ENCODE measurements around the gene CTSW.

DNA sequence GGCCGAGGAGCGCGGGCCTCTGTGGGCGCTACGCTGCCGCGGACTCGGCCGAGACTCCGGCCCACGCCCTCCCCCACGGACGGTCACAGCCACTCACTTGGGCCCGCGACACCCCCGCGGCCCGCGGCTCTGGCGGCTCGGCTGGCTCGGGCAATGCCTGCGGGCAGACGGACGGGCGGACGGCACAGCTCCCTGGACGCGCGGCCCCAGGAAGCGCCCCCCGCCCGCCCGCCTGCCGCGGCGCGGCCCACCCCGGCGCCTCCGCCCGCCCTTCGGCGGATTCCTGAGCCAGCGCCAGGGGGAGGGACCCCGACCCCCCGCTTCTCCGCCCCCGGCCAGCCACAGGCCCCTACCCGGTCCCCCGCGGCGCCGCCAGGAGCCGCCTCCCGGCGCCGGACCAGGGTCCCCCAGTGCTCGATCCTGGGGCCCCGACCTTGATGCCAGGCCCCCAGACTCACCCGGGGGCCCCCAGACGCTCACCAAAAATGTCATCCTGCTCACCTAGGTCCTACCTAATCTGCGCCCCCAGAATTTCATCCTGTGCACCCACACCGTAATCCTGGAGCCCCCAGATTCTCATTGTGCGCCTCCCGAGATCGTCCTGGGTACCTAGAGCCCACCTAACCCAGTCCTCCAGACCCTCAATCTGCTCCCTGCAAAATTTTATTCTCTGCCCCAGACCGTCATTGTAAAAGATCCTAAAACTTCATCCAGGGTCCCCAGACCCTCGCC is 6.9 kb upstream of the CTSW start, which contains the start of gene EFEMP2:
- TF ChIP-seq CTCF (conservative IDR thresholded peaks at IDR 0.05; ENCODE audit: low read depth, low read length): no peak
- no peak for TF ChIP-seq MXI1 (IDR thresholded peaks at IDR 0.05; ENCODE audit: borderline replicate concordance, low read depth, low read length)
- no peak for TF ChIP-seq RAD21 (IDR thresholded peaks at IDR 0.05; ENCODE audit: low read length)
- TF ChIP-seq FOS (IDR thresholded peaks at IDR 0.05; ENCODE audit: low read depth, low read length): no peak
- no peak; the same call in 1 of the 2 replicates for TF ChIP-seq POLR2A (IDR thresholded peaks at IDR 0.05; ENCODE audit: low read depth, low read length)
- TF ChIP-seq CEBPB (IDR thresholded peaks at IDR 0.05; ENCODE audit: low read depth, low read length): no peak
- no peak for TF ChIP-seq USF2 (IDR thresholded peaks at IDR 0.05; ENCODE audit: low read depth, low read length)
- no peak for TF ChIP-seq ELK1 (IDR thresholded peaks at IDR 0.05; ENCODE audit: borderline replicate concordance, low read depth, low read length)
- no peak for TF ChIP-seq BHLHE40 (IDR thresholded peaks at IDR 0.05; ENCODE audit: low read depth, low read length)
- no peak for TF ChIP-seq SMC3 (IDR thresholded peaks at IDR 0.05; ENCODE audit: low read depth, low read length)
- TF ChIP-seq RCOR1 (IDR thresholded peaks at IDR 0.05; ENCODE audit: insufficient replicate concordance, low read length): no peak
- no peak for TF ChIP-seq MAFK (IDR thresholded peaks at IDR 0.05; ENCODE audit: low read depth, low read length)
- peak; percentile 60; the same call in 1 of the 2 replicates for TF ChIP-seq MAZ (IDR thresholded peaks at IDR 0.05; ENCODE audit: borderline replicate concordance, low read depth, low read length)

Measured in IMR-90 (cell line).